Spleen (tissue), 11 donors: ENCODE measurements around the gene NUP210. TPM values are rescaled to one million over a fixed set of nuclear protein-coding genes. Genes with fewer than 3 reads are reported as not detected.
"Not testable (repeated sequence)": the region's sequence is repeated elsewhere in the genome, so short reads cannot be mapped to it uniquely, and the experiment has no call there.

Experiments used
- DNase-seq: peaks from one replicate; pipeline ENCODE4 v3.0.0-alpha.2; 2020
- H3K27ac ChIP-seq, 8 donors: fragments of 200-600 bp; sonication (generic) in 7 of 8; 1 replicate in 4 of 8; 2 replicates in 4 of 8; pipeline versions ENCODE4 v1.5.0 to v1.8.0; 2016 to 2021; ENCODE audit warnings: inconsistent platforms in 4 of 8, mild to moderate bottlenecking in 4 of 8, moderate library complexity in 1 of 8
- H3K27me3 ChIP-seq, 7 donors: fragments of 200-600 bp; sonication (generic) in 6 of 7; replicated peaks in 1 of 7; 1 replicate in 4 of 7; 2 replicates in 3 of 7; pipeline versions ENCODE4 v1.5.0 to v1.8.0; 2016 to 2021; ENCODE audit warnings: inconsistent platforms in 3 of 7, mild to moderate bottlenecking in 1 of 7
- H3K36me3 ChIP-seq, 6 donors: fragments of 200-600 bp; sonication (generic) in 5 of 6; 1 replicate in 4 of 6; 2 replicates in 2 of 6; pipeline versions ENCODE4 v1.5.0 to v1.8.0; 2016 to 2021; ENCODE audit warnings: inconsistent platforms in 2 of 6
- H3K4me1 ChIP-seq, 6 donors: fragments of 200-600 bp; sonication (generic) in 5 of 6; 1 replicate in 3 of 6; 2 replicates in 3 of 6; pipeline versions ENCODE4 v1.5.0 to v1.8.0; 2016 to 2021; ENCODE audit warnings: inconsistent platforms in 3 of 6
- H3K4me3 ChIP-seq, 8 donors: fragments of 200-600 bp; sonication (generic) in 7 of 8; 1 replicate in 4 of 8; 2 replicates in 4 of 8; pipeline versions ENCODE4 v1.5.0 to v1.8.0; 2016 to 2021; ENCODE audit warnings: inconsistent platforms in 4 of 8, mild to moderate bottlenecking in 4 of 8, moderate library complexity in 2 of 8
- H3K9me3 ChIP-seq, 8 donors: fragments of 200-600 bp; sonication (generic) in 7 of 8; 1 replicate in 4 of 8; 2 replicates in 4 of 8; pipeline versions ENCODE4 v1.5.0 to v1.8.0; 2016 to 2021; ENCODE audit warnings: inconsistent platforms in 4 of 8
- CTCF ChIP-seq, 11 experiments: fragments of 200-600 bp in 7 of 11; fragments of 450-650 bp in 4 of 11; sonication (generic) in 4 of 11; IDR thresholded peaks in 8 of 11; conservative IDR thresholded peaks in 3 of 11; 1 replicate in 7 of 11; 2 replicates in 4 of 11; pipeline versions ENCODE4 v1.4.0 to v1.8.0; 2016 to 2021; ENCODE audit warnings: antibody characterized with exemption in 11 of 11, inconsistent platforms in 4 of 11, mild to moderate bottlenecking in 1 of 11
- POLR2A ChIP-seq, 3 donors: fragments of 450-650 bp; IDR thresholded peaks; one replicate each; pipeline ENCODE4 v1.5.1; 2017; ENCODE audit warnings: antibody characterized with exemption in 3 of 3, mild to moderate bottlenecking in 1 of 3
- POLR2AphosphoS5 ChIP-seq, 3 donors: sonication (generic); formaldehyde crosslinking; IDR thresholded peaks; one replicate each; pipeline ENCODE4 v1.5.1; 2017; ENCODE audit warnings: antibody characterized with exemption in 3 of 3
- WGBS, 5 donors: extraction: QIAGEN DNeasy Blood & Tissue Kit in 3 of 5; methylation state at CpG; one replicate each; pipeline versions ENCODE4 v1.1.5 to v1.1.7; 2013 to 2018; 5-methylcytosine and 5-hydroxymethylcytosine counted together
- intact Hi-C: fragments of 100-400 bp; cut with DNase I; formaldehyde crosslinking; loops from one replicate; pipeline ENCODE4 v1.15.0; 2023; ENCODE audit warnings: low total_unique reads
- polyA plus RNA-seq, 3 donors: library from polyadenylated mRNA; stranded (reverse); fragments of 200-250 nt; gene quantifications; one replicate each; pipeline ENCODE4 v1.2.1, GENCODE V29; 2013
- total RNA-seq, 7 donors: library from RNA; depleted of rRNA in 3 of 7; stranded (reverse); fragments of >200 nt in 3 of 7; fragmentation: NEBNext Ultra II Directional in 4 of 7; extraction: Animal tissue kit (Norgen Biotek cat#: 25700) in 4 of 7; gene quantifications; one replicate each; pipeline versions ENCODE4 v1.1.0 to v1.2.1, GENCODE V29; 2016 to 2021
- donor health status: healthy with polysubstance abuse.
- donor health status: DM: no; HTN: no; CAD: no; lungs with moderate emphysema.
- donor health status: DM: no; HTN: no; CAD: no.
- donor health status: Bipolar disorder and iron deficiency.
- donor health status: healthy.
- donor health status: DM: no; HTN: no; CAD: no.
- donor health status: DM: yes; HTN: yes; CAD: no.

Gene NUP210
- total and polyA plus RNA-seq, 10 donors = 20.1 to 76.8 (median 58.2) TPM

DNA sequence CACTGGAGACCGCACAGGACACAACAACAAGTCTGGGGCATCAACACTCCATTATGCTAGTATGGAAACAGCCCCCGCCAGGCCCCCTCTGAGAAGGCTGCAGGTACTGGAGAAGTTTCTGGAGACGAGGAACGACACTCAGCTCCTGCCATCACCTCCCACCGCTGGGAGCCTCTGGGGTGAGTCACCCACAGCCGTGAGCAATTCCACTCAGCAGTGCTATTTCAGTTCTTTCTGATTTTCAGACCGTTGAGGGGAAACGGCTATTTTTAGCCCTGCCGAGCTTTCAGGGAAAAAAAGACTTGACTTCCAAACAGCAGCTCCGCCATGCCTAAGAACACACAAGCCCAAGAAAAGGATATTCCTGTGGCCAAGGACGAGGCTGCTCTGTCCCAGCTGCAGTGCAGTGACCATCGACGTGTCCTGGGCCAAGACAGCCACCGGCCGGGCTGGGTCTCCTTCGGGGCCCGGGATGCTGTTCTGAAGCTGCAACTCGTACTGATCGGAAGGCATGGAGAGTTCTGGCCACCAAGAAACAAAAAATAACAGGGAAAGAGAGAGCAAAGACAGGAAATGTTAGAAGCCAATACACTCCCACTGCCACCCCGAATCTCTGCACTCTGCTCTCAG lies 40.8 kb downstream of the NUP210 start:
- no peak for DNase-seq
- Histone ChIP-seq H3K9me3 (no peaks in the 10 kb centered on the region), H3K27ac (no peak overlapping the region), H3K4me3 (no peak overlapping the region), H3K4me1 (no peaks in the 10 kb centered on the region), H3K27me3 (no peaks in the 10 kb centered on the region), H3K36me3 (peaks cover 0 to 100% (median 81%) of the 10 kb centered on the region in 6 donors)
- TF ChIP-seq CTCF (IDR thresholded peaks at IDR 0.05 in 8 of 11, conservative IDR thresholded peaks at IDR 0.05 in 3 of 11) (no peak), POLR2AphosphoS5 (IDR thresholded peaks at IDR 0.05) (no peak), POLR2A (IDR thresholded peaks at IDR 0.05) (no peak)
- intact Hi-C loops = no loop called here
- WGBS, 5 donors = 75 to 87% (median 77%) methylated on average over 15 to 20 of the region's 20 CpGs

GRCh38 chr3:13378155-13378554 lies 42.0 kb downstream of the NUP210 start:
- intact Hi-C loops = no loop called here
- TF ChIP-seq CTCF (IDR thresholded peaks at IDR 0.05 in 8 of 11, conservative IDR thresholded peaks at IDR 0.05 in 3 of 11) (no peak), POLR2A (IDR thresholded peaks at IDR 0.05) (no peak), POLR2AphosphoS5 (IDR thresholded peaks at IDR 0.05) (no peak)
- Histone ChIP-seq H3K4me3 (no peak overlapping the region), H3K27me3 (no peaks in the 10 kb centered on the region), H3K27ac (no peak overlapping the region), H3K36me3 (peaks cover 0 to 100% (median 82%) of the 10 kb centered on the region in 6 donors), H3K4me1 (no peaks in the 10 kb centered on the region), H3K9me3 (no peaks in the 10 kb centered on the region)
- DNase-seq = no peak
- WGBS, 5 donors = 93 to 95% (median 94%) methylated on average over 5 of the region's 5 CpGs

GRCh38 chr3:13377741-13378140 lies 42.4 kb downstream of the NUP210 start:
- H3K9me3 ChIP-seq, intact Hi-C loops, H3K4me1 ChIP-seq, H3K4me3 ChIP-seq, H3K27ac ChIP-seq, H3K27me3 ChIP-seq, DNase-seq: not testable (repeated sequence)
- 92 to 100% (median 97%) methylated on average over 2 of the region's 2 CpGs for WGBS, 5 donors
- peaks cover 0 to 100% (median 84%) of the 10 kb centered on the region in 6 donors for H3K36me3 ChIP-seq

DNA sequence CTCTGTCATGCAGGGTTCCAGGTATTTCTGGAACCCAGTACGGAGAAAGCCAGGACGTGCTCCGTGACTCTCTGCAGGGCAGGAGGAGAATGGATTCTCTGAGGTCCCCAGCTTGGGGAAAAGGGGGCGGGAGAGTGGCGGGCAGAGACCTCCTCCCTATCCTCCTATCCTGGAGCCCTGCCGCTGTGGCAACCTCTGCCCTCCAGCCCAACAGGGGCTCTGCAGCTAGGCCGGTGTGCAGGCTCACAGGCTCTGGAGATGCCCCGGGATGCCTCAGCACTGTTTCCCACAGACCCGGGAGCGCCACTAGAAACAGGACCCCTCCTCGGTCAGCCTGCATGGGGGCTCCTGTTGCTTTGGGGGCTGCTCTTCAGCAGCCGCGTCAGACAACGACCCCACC lies 43.1 kb downstream of the NUP210 start:
- no peak for DNase-seq
- Histone ChIP-seq H3K9me3 (no peaks in the 10 kb centered on the region), H3K36me3 (peaks cover 0 to 100% (median 85%) of the 10 kb centered on the region in 6 donors), H3K4me1 (no peaks in the 10 kb centered on the region), H3K27ac (no peak overlapping the region), H3K4me3 (no peak overlapping the region), H3K27me3 (no peaks in the 10 kb centered on the region)
- WGBS, 5 donors = 93 to 99% (median 96%) methylated on average over 8 to 14 of the region's 14 CpGs
- intact Hi-C loops = no loop called here
- TF ChIP-seq POLR2A (IDR thresholded peaks at IDR 0.05) (no peak), POLR2AphosphoS5 (IDR thresholded peaks at IDR 0.05) (no peak), CTCF (IDR thresholded peaks at IDR 0.05 in 8 of 11, conservative IDR thresholded peaks at IDR 0.05 in 3 of 11) (no peak)
